Skin of body (tissue), 2 donors: ENCODE data around the gene DNAJC22. TPM values are rescaled to one million over a fixed set of nuclear protein-coding genes. Genes with fewer than 3 reads are reported as not detected.
"Not testable (repeated sequence)": the region's sequence is repeated elsewhere in the genome, so short reads cannot be mapped to it uniquely, and the experiment has no call there.

ENCODE experiments used
- DNase-seq: peaks from one replicate; lab custom pipeline; 2025; lab: John Stamatoyannopoulos, UW
- total RNA-seq: library from RNA; depleted of rRNA; stranded (reverse); fragments of >200 nt; gene quantifications from one replicate; pipeline ENCODE4 v1.2.3, GENCODE V29; 2014

DNAJC22 gene
- total RNA-seq, result 0.39 TPM

DNA sequence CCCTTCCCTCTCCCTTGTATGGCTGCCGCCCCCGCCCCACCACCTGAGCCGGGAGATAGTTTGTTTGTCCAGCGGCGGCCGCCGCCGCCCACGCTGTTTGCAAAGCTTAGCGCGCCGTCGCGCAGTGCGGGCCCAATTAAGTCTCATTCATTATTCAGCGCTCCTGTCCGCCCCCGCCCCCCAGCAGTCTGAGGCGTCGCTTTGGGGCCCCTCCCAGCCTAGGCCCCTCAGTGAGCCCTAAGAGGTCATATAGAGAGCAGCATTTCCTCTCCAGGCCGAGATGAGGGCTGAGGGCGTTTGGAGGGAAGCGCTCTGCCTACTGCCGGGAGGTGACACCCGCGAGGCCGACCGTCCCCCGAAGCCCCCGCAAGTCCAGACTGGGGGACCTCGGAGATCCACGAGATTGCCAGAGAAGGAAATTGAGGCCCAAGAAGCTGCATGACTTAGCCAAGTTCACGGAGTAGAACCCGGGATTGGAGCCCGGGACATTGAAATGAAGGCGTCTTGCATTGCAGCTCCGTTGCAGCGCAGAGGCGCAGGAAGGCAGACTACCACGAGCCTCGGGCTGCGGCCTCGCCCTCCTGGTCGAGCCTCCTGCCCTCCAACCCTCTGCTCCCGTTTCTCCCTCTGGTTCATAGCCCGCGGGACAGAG, at the start of gene DNAJC22:
Gene DNAJC22 (plus strand): TSS at position 230 of the 652 bp plus-strand sequence. CDS start 1,985 bp downstream, outside the sequence.
- DNase-seq, result no peak

DNA sequence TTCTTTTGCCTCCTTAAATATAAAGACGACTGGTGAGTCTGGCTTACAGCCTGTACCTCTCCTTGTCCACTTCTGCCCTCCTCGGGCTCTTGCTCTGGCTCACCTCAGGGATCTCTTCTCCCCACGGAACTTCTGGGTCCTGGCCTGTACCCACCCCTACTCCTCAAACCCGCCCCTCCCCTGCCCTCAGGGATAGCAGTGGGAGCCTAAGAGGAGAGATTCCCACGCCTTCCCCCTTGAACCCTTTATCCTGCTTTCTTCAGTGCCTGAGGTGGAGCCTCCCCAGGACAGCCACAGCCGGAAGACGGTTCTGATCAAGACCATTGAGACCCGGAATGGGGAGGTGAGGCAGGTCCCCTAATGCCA, 49.0 kb upstream of the DNAJC22 start:
- no peak for DNase-seq

GRCh38 chr12:49298160-49298559, 48.5 kb upstream of the DNAJC22 start:
- DNase-seq, result no peak

DNA sequence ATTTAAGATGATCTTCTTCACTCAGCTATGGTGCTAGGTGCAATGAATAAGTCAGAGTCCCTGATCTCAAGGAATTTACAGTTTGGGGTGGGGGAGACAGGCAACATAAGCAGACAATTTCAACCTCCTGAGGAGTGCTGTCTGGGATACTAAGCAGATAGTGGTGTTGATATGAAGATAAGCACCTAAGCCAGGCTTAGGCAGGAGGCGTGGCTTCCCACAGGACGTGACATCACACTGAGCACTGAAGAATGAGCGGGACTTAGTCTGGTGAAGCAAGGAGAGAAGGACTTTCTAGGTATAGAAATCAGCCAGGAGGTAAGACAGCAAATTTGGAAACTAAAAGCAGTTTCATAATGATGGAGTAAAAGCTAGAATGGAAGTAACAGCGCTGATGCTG, 44.9 kb upstream of the DNAJC22 start:
- no peak for DNase-seq

GRCh38 chr12:49304161-49304560, 42.5 kb upstream of the DNAJC22 start:
- peak; percentile 33 for DNase-seq

DNA sequence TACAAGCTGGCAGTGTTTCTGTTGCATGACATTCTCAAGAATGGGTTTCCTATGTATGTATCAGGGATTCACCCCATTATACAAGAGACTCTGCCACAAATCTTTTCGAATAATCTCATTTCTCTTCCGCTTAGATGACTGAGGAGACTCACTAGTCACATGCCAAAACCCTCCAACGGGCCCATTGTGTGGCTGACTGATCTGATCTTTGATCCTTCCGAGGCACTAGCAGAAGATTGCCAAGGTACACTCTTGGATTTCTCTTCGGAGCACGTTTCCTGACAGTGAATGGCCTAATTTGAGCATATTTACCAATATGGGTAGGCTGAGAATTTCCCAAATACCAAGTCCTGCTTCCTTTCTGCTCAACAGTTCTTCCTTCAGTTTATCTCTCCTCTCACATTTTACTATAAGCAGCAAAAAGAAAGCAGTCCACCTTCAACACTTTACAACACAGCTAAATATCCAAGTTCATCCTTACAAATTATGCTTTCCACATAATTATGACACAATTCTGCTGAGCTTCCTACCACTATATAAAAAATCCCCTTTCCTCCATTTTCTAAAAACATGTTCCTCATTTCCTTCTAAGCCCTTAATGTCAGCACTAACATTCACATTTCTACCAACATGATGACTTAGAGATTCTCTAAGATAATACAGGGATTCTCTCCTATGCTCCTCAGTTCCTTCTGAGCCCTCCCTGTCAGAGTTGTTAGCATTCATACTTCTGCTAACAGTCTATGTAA, 40.8 kb upstream of the DNAJC22 start:
- no peak for DNase-seq

DNA sequence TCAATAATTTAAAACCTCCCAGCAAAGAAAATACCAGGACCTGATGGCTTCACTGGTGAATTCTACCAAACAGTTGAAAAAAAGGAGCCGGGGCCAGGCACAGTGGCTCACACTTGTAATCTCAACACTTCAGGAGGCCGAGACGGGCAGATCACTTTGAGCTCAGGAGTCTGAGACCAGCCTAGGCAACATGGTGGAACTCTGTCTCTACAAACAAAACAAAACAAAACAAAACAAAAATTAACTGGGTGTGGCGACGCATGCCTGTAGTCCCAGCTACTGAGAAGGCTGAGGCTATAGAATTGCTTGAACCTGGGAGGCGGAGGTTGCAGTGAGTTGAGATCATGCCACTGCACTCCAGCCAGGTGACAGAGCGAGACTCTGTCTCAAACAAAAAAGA, 37.3 kb upstream of the DNAJC22 start:
- no peak for DNase-seq

GRCh38 chr12:49310451-49311000, 36.2 kb upstream of the DNAJC22 start:
- DNase-seq, result not testable (repeated sequence)

- no peak for DNase-seq
Observed at GRCh38 chr12:49314811-49315210, 31.9 kb upstream of the DNAJC22 start.

- not testable (repeated sequence) for DNase-seq
Observed at GRCh38 chr12:49317118-49317517, 29.6 kb upstream of the DNAJC22 start.

DNA sequence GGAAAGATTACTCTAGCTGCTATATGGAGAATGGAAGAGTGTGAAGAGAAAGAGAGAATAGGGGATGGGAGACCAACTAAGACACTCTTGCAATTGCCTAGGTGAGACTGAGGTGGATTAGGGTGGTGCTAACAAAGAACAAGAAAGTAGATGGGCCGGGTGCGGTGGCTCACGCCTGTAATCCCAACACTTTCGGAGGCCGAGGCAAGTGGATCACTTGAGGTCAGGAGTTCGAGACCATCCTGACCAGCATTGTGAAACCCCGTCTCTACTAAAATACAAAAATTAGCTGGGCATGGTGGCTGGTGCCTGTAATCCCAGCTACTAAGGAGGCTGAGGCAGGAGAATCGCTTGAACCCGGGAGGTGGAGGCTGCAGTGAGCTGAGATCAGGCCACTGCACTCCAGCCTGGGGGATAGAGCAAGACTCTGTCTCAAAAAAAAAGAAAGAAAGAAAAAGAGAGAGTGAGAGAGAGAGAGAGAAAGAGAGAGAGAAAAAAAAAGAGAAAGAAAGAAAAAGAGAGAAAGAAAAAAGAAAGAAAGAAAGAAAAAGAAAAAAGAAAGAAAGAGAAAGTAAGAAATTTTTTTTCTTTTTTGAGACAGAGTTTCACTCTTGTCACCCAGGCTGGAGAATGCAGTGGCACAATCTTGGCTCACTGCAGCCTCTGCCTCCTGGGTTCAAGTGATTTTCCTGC, 26.1 kb upstream of the DNAJC22 start:
- not testable (repeated sequence) for DNase-seq

- no peak for DNase-seq
Observed at GRCh38 chr12:49322367-49322707, 24.4 kb upstream of the DNAJC22 start.

DNA sequence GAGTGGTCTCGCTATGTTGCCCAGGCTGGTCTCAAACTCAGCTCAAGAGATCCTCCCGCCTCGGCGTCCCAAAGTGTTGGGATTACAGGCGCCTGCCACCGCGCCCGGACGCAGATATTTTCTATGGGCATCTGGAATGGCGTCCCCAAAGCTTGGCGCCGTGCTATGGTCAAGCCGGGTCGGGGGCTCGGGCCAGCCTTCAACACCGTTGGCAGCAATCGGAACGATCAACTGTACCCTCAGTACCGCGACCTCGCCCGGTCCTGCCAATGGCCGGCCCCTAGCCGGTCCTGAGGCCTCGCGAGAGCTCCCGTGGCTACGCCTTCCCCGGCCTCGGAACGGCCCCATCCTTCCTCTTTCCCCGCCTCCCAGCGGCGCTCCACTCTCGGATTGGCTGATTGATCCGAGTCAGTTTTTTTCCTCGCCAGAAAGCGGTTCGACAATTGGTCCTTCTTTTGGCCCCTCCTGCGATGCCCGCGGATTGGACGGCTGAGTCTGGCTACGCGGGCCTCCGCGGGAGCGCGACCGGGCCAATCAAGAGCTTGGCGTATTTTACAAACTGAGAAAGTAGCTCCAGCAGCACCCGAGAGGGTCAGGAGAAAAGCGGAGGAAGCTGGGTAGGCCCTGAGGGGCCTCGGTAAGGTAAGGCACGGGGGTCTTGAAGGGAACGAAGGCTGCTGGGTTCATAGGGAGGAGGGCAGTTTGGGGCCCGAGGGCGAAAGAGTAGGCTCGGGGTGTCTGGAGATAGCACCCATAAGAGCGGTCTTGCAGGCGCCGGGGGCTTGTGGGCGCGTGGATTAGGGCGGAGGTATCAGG, 23.8 kb upstream of the DNAJC22 start, which contains the start of gene TROAP:
Gene TROAP (plus strand): TSS at position 548 of the 816 bp plus-strand sequence. CDS start 354 bp downstream, outside the sequence.
- peak; percentile 96 for DNase-seq

DNA sequence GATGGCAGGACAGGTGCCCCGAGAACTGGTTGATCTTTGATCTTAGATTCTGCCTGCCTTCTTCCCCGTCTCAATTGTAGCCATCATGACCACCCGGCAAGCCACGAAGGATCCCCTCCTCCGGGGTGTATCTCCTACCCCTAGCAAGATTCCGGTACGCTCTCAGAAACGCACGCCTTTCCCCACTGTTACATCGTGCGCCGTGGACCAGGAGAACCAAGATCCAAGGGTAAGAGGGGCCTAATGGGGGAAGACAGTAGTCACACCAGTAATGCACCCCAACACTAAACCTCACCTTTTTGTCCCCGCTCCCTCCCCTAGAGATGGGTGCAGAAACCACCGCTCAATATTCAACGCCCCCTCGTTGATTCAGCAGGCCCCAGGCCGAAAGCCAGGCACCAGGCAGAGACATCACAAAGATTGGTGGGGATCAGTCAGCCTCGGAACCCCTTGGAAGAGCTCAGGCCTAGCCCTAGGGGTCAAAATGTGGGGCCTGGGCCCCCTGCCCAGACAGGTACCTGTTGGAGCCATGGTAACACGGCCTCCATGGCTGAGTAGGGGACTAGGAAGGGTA, 23.1 kb upstream of the DNAJC22 start:
- no peak for DNase-seq

GRCh38 chr12:49325606-49326005, 21.1 kb upstream of the DNAJC22 start:
- no peak for DNase-seq

DNA sequence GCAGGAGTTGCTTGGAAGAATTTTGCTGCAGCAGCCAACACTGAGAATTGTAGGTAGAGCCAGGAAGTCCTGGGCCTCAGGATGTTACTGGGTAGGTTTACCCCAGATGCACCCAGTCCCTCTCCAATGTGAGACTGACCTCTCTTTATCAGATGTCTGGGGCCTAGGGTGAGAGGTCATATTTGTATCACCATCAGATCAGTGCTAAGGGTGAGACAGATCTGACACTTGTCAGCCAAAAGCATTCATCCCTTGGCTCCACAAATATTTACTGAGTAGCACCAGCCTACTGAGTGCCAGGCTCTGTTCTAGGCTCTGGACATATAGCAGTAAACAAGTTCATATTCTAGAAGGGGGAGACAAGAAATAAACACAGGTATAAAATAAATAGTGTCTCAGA, 19.3 kb upstream of the DNAJC22 start:
- no peak for DNase-seq

- DNase-seq, result no peak
Observed at GRCh38 chr12:49327887-49328286, 18.8 kb upstream of the DNAJC22 start.

DNA sequence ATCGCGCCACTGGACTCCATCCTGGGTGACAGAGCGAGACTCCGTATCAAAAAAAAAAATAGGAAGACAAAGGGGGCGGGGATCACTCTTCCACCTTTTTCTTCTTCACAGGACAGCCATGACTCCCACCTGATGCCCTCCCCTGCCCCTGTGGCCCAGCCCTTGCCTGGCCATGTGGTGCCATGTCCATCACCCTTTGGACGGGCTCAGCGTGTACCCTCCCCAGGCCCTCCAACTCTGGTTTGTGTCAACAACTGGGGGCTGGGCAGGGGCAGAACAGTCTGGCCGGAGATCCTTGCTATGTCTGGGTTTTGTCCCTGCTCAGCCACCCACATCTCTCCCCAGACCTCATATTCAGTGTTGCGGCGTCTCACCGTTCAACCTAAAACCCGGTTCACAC, 17.9 kb upstream of the DNAJC22 start:
- no peak for DNase-seq

GRCh38 chr12:49330032-49330619, 16.6 kb upstream of the DNAJC22 start:
- no peak for DNase-seq

DNA sequence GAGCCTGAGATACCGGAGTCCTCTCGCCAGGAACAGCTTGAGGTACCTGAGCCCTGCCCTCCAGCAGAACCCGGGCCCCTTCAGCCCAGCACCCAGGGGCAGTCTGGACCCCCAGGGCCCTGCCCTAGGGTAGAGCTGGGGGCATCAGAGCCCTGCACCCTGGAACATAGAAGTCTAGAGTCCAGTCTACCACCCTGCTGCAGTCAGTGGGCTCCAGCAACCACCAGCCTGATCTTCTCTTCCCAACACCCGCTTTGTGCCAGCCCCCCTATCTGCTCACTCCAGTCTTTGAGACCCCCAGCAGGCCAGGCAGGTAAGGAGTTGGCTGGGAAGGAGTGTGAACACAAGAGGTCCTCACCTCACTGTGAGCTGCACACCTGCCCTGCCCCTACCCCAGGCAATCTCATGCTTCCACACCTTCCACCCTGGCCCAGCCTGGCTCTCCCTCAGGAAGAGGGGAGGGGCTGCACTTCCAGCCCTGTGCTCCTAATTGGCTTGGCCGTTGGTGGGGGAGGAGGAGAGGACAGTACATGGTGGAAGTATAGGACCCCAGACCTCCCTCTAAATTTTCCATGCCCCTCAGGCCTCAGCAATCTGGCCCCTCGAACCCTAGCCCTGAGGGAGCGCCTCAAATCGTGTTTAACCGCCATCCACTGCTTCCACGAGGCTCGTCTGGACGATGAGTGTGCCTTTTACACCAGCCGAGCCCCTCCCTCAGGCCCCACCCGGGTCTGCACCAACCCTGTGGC, 15.9 kb upstream of the DNAJC22 start:
- DNase-seq, result no peak
